Fibroblast of the aortic adventitia (primary cell): ENCODE measurements around the gene CERS1. TPM values are rescaled to one million over a fixed set of nuclear protein-coding genes. Genes with fewer than 3 reads are reported as not detected.

Experiments used
- DNase-seq: peaks from one replicate; pipeline ENCODE4 v3.0.0-alpha.2; 2010; ENCODE audit warnings: low read depth
- H3K4me3 ChIP-seq: 2 replicates; pipeline ENCODE4 v1.5.1; 2011; ENCODE audit warnings: low read depth, mild to moderate bottlenecking, control low read depth, low read length, moderate library complexity
- total RNA-seq: library from RNA; depleted of rRNA; stranded (reverse); fragments of >200 nt; gene quantifications from 2 replicates; pipeline ENCODE4 v1.2.3, GENCODE V29; 2012; ENCODE audit warnings: low replicate concordance
- TF ChIP-seq, protein P1 (sequence below): IDR thresholded peaks from 2 replicates; pipeline ENCODE4 v1.5.1; 2011; ENCODE audit warnings: mild to moderate bottlenecking, low read length, control low read depth, inconsistent platforms; ENCODE audit not compliant: insufficient read depth

CERS1 gene
- total RNA-seq, 1 donor: 1.6 TPM

DNA sequence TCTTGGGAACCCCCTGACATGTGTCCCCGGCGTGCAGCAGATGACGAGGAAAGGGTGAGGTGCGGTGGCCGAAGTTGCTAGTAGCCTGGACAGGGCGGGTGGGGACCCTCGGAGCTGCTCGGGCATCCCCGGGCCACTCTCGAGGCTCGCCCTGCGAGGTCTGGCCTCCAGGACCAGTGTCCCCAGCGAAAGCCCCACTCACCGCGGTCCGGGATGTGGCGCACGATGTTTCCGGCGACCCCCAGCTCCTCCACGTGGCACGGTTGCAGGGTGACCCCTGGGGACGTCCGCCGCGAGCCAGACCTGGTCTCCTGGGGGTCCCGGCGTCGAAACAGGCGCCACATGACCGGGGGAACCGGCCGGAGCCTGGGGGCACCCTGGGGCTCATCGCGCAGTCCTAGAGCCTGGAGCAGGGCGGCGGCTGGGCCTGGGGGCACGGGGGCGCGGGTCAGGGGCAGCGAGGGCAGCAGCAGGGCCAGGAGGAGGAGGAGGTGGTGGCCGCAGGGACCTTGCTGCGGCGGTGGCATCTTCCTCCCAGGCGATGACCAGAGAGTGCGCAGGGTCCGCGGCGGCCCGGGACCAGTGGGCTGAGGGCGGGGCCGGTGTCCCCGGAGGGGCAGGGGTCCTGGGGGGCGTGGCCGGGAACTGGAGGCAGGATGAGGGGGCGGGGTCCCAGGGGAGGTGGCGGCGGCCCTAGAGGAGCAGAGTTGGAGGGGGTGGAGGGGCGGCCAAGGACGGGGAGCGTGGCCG is 26.0 kb downstream of the CERS1 start:
- no peak for DNase-seq
- no peak overlapping the region for H3K4me3 ChIP-seq
- TF ChIP-seq, protein P1, sequence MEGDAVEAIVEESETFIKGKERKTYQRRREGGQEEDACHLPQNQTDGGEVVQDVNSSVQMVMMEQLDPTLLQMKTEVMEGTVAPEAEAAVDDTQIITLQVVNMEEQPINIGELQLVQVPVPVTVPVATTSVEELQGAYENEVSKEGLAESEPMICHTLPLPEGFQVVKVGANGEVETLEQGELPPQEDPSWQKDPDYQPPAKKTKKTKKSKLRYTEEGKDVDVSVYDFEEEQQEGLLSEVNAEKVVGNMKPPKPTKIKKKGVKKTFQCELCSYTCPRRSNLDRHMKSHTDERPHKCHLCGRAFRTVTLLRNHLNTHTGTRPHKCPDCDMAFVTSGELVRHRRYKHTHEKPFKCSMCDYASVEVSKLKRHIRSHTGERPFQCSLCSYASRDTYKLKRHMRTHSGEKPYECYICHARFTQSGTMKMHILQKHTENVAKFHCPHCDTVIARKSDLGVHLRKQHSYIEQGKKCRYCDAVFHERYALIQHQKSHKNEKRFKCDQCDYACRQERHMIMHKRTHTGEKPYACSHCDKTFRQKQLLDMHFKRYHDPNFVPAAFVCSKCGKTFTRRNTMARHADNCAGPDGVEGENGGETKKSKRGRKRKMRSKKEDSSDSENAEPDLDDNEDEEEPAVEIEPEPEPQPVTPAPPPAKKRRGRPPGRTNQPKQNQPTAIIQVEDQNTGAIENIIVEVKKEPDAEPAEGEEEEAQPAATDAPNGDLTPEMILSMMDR: no peak

DNA sequence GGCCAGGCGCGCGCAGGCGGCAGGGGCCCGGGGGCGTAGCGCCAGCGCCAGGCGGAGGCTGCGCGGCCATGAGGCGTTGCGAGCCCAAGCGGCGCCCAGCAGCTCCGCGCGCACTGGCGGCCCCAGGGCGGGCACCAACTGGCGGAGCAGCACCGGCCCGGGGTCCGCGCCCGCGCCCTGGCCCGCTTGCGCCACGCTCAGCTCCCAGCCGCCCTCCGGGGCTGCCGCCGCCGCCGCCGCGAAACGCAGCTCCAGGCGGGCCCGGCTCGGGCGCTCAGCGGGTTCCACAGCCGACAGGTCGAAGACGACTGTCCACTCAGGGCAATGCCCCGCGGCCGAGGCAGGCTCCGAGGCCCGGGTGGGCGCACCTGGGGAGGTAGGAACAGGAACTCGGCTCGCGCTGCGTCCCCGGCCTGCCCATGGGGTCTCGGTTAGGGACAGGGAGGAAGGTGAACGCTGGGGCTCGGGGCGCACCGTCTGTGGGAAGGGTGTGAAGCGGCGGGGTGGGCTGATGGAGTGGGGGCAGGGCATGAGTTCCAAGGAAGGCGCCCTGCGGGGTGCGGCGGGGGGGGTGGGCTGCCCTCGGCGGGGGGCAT is 26.8 kb downstream of the CERS1 start:
- DNase-seq: no peak
- H3K4me3 ChIP-seq: no peak overlapping the region
- TF ChIP-seq, protein P1: no peak

DNA sequence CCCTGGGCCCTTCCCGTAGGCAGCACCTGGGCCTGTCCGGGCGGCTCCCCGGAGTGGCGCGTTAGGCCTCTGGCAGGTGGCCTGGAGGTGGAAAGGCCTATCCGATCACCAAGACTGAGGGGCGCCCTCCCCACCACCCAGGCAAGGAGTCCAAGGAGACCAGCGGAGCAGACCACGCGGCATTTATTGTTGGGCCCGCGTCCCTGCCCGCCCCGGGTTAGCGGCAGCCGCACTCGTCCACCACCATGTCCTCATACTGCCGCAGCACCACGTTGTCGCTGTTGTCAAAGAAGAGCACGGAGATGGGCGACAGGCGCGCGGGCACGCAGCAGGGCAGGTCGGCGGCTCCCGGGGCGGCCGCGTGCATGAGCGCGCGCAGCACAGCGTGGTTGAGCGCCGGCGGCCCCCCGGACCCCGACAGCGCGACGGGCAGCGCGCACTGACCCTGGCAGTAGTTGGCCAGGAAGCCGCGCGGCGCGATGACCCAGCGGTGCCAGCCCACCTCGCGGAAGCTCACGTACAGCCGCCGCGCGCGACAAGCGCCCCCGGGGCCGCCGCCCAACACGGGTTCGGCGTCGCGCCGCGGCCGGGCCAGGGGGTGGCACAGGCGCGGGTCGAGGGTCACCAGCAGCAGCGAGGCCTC is 27.5 kb downstream of the CERS1 start:
- no peak for DNase-seq
- TF ChIP-seq, protein P1: no peak

DNA sequence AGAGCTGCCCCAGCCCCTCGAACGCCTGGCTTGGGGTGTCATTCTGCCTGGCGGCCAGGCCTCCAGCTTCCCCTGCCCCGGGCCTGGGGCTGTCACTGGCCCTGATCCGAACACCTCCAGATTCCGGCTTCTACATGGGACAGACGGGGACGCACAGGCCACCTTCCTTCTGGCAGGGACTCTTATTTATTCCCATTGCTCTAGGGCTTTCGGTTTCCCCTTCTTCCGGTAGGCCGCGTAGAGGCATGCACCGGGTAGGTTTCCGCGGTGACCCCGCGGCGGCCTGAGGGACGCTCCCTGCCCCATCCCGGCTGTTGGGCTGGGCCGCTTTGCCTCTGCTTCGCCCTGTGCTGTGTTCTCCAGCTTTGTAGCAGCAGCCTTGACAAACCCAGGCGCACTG is 28.2 kb downstream of the CERS1 start:
- no peak for DNase-seq
- no peak overlapping the region for H3K4me3 ChIP-seq
- TF ChIP-seq, protein P1: no peak

More for the DNA sequence above, 27.5 kb downstream of the CERS1 start:
- no peak overlapping the region for H3K4me3 ChIP-seq

DNA sequence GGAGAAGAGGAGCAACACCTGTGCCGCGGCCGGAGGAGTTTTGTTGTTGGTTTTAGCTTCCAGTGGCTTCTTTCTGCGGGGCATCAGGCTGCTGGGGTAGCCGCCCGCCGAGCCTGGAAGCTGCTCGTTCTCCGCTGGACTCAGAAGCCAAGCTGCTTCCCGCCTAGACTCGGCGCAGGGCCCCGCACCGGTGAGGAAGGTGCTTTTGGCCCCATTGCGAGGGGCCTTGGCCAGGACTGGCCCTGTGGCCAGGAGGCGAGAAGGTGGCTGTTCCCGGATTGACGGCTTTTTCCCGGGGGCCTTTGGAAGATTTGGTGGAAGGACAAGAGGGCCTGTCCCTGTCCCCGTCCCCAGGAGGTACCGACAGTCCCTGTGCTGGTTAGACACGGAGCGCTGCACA is 28.8 kb downstream of the CERS1 start:
- no peak overlapping the region for H3K4me3 ChIP-seq
- no peak for DNase-seq
- TF ChIP-seq, protein P1: no peak

DNA sequence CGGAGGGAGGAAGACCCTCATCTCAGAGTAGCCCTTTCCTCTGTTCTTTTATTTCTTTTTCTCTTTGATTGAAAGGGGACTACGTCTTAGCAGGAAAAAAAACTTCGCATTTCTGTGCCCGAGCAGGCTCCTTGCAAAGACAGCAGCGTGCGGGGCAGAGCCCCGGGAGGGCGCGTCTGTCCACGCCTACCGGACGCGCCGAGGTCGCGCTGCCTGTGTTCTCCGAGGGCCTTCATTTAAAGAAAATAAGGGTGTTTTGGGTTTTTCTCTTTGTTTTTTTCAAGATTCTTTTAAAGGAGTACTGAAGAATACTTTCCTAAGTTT is 29.2 kb downstream of the CERS1 start:
- TF ChIP-seq, protein P1: no peak
- DNase-seq: no peak
- no peak overlapping the region for H3K4me3 ChIP-seq
